ENCODE results near the gene MAML2. TPM values are rescaled to one million over a fixed set of nuclear protein-coding genes. Genes with fewer than 3 reads are reported as not detected.
A peak's percentile ranks its signal among the peaks of the same experiment; 100 is the strongest.

MAML2 gene
- total and polyA plus RNA-seq, 8 donors: 2.4 to 11.8 (median 4.1) TPM

DNA sequence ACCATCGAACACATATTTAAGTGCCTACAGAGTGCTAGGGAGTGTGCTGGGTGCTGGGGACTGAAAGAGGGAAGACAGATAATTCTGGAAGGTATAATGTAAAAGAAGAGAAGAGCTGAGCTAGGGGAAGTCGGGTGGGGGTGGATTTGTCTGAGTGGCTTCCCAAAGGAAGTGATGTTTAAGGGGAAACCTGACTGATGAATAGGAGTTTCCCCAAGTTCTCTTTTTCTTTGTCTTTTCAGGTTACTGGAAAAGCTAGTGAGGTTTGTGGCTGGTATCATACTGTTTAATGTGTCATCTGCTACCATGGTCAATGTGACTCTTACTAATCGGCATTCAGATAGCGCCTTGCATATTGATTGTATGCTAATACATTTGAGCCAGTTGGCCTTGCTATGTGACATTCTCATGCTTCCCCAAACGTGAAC lies 267.4 kb downstream of the MAML2 start:
- WGBS, 2 donors: 34 to 37% methylated on average over 5 of the region's 5 CpGs
- no peak for DNase-seq
- TF ChIP-seq CTCF (IDR thresholded peaks at IDR 0.05): no peak
- Histone ChIP-seq H3K27me3 (no peaks in the 10 kb centered on the region), H3K4me3 (no peak overlapping the region), H3K9me3 (no peaks in the 10 kb centered on the region), H3K4me1 (peaks cover 0 to 3% (median 0%) of the 10 kb centered on the region in 3 donors), H3K36me3 (no peaks in the 10 kb centered on the region), H3K27ac (peak overlapping the region in 2 of 4 donors; percentile 53 to 58)
- intact Hi-C loops (cut with DNase I): no loop called here
- peak in 3 of 4 donors; percentile 20 to 28 (median 26) for ATAC-seq
- FAIRE-seq: no peak

- intact Hi-C loops (cut with DNase I): no loop called here
- Histone ChIP-seq H3K27me3 (no peaks in the 10 kb centered on the region), H3K36me3 (no peaks in the 10 kb centered on the region), H3K4me1 (peaks cover 0 to 3% (median 0%) of the 10 kb centered on the region in 3 donors), H3K27ac (peak overlapping the region in 2 of 4 donors; percentile 53 to 58), H3K4me3 (no peak overlapping the region), H3K9me3 (no peaks in the 10 kb centered on the region)
- DNase-seq: no peak
- TF ChIP-seq CTCF (IDR thresholded peaks at IDR 0.05): no peak
- no peak for ATAC-seq
- 60 to 65% methylated on average over 11 of the region's 11 CpGs for WGBS, 2 donors
- no peak for FAIRE-seq
Measured at GRCh38 chr11:96074551-96075310, 268.3 kb downstream of the MAML2 start.

GRCh38 chr11:96073536-96073935 lies 269.5 kb downstream of the MAML2 start:
- H3K27me3 ChIP-seq: no peaks in the 10 kb centered on the region
- TF ChIP-seq CTCF (IDR thresholded peaks at IDR 0.05): no peak
- 25 to 28% methylated on average over 6 of the region's 6 CpGs for WGBS, 2 donors
- intact Hi-C loops (cut with DNase I): no loop called here
- no peak for DNase-seq
- peak; percentile 65 to 88 (median 78) for ATAC-seq
- peak overlapping the region in 3 of 4 donors; percentile 30 to 53 (median 43) for H3K27ac ChIP-seq
- H3K9me3 ChIP-seq: no peaks in the 10 kb centered on the region
- H3K4me3 ChIP-seq: no peak overlapping the region
- peaks cover 0 to 3% (median 0%) of the 10 kb centered on the region in 3 donors for H3K4me1 ChIP-seq
- no peaks in the 10 kb centered on the region for H3K36me3 ChIP-seq
- no peak for FAIRE-seq

DNA sequence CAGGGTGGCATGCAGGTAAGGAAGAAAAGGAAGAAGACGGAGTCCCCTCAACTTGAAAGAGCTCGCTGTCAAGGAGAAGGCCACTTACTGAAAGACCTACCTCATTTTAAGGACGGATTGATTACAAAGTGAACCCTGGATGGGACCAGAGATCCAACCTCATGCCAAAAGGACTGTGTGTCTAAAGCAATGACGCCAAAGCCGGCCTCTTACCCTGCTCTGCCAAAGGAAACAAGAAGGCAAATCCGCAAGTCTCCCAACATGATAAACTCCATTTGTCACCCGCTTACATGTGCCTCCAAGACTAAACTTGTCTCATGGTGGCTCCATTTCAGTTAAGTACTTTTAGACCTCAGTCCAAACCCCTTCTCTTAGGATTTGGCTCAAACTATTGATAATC lies 270.4 kb downstream of the MAML2 start:
- Histone ChIP-seq H3K27ac (peak overlapping the region in 1 of 4 donors; percentile 37), H3K27me3 (no peaks in the 10 kb centered on the region), H3K4me1 (peaks cover 0 to 3% (median 0%) of the 10 kb centered on the region in 3 donors), H3K9me3 (no peaks in the 10 kb centered on the region), H3K36me3 (no peaks in the 10 kb centered on the region), H3K4me3 (no peak overlapping the region)
- DNase-seq (no peak), ATAC-seq (no peak), FAIRE-seq (no peak)
- 84 to 90% methylated on average over 7 of the region's 7 CpGs for WGBS, 2 donors
- intact Hi-C loops (cut with DNase I): no loop called here
- no peak for TF ChIP-seq CTCF (IDR thresholded peaks at IDR 0.05)

DNA sequence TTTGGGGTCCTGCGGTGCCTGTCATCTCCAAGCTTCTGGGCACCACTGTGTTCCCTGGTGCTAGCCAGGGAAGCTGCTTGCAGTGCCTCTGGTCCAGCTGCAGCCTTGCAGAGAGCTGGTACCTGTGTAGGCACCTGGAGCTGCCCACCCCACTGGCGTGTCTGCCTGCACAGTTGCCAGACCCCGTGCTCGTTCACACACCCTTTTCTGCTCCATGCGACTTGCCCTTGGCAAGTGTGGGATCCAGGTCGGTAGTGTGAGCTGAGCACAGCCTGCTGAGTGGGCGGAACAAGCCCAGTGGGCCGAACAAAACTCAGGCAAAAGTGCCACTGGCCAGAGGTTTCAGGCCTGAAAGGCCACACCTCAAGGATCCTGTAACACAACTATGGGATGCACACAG lies 272.5 kb downstream of the MAML2 start:
- no peaks in the 10 kb centered on the region for H3K36me3 ChIP-seq
- intact Hi-C loops (cut with DNase I): no loop called here
- H3K27me3 ChIP-seq: no peaks in the 10 kb centered on the region
- WGBS, 2 donors: 63 to 65% methylated on average over 8 of the region's 8 CpGs
- no peaks in the 10 kb centered on the region for H3K9me3 ChIP-seq
- ATAC-seq: no peak
- no peak for DNase-seq
- no peak for FAIRE-seq
- H3K4me3 ChIP-seq: no peak overlapping the region
- peaks cover 0 to 3% (median 0%) of the 10 kb centered on the region in 3 donors for H3K4me1 ChIP-seq
- no peak overlapping the region for H3K27ac ChIP-seq
- TF ChIP-seq CTCF (IDR thresholded peaks at IDR 0.05): no peak

Data from pancreas (tissue), 10 donors.